ENCODE results near the gene ATP2A2. TPM values are rescaled to one million over a fixed set of nuclear protein-coding genes. Genes with fewer than 3 reads are reported as not detected.

Gene ATP2A2
- total and polyA plus RNA-seq, 2 of the 4 experiments (the other 2 are of a cell fraction): 166 to 225 TPM

DNA sequence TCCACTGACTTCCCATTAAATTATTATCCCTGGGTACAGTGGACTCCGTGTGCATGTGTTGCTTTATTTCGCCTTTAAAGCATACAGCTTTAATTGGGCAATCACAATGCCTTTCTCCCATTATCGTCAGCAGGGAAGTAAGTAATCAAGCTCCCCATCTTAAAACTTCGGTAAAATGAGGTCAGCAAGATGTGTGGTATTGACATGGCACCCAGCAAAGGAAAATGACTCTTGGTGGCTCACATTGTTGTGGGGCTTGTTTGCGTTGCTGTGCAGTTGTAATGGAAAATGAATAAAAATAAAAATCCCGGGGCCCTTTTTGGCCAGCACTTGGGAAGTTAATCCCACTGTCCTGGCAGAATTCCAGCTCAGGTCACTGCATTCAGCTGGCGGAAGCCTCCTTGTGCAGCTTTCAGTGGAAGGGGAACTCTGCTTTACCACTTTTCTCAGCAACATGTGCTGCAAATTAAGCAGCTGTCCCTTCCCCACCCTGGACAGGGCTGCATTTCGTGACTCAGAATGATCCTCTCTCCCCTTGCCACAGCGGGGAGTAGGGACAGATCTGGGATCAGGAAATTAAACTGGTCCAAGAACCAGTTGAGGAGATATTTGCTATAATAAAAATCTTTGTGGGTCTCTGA is 13.9 kb upstream of the ATP2A2 start:
- Histone ChIP-seq H3K4ac (ENCODE audit: low read depth, low read length) (peak overlapping the region; percentile 82), H3K27me3 (ENCODE audit: control insufficient read depth, insufficient read depth, low read length) (no peaks in the 10 kb centered on the region), H3K9me1 (ENCODE audit: insufficient read depth, low read length) (peaks cover 20% of the 10 kb centered on the region), H2BK15ac (ENCODE audit: low read depth, low read length) (peak overlapping the region; percentile 65; the same call in 1 of the 3 replicates), H3K9ac (ENCODE audit: low read depth, low read length) (no peak overlapping the region), H2AFZ (replicated peaks; ENCODE audit: low read length, poor library complexity) (peak overlapping the region; percentile 81), H3K23ac (ENCODE audit: low read depth, low read length) (no peak overlapping the region), H3K79me1 (ENCODE audit: low read depth in 1 of 2, low read length in 2 of 2) (peaks cover 0 to 25% of the 10 kb centered on the region in 2 experiments; a peak in 2 of 4 replicates), H4K20me1 (ENCODE audit: insufficient read depth, low read length) (no peaks in the 10 kb centered on the region; the same call in 1 of the 2 replicates), H3K9me3 (ENCODE audit: control insufficient read depth, insufficient read depth, low read length) (no peaks in the 10 kb centered on the region), H4K5ac (ENCODE audit: low read depth, low read length) (no peak overlapping the region), H3K36me3 (ENCODE audit: control insufficient read depth, insufficient read depth, low read length) (no peaks in the 10 kb centered on the region), H3K4me1 (ENCODE audit: control insufficient read depth, insufficient read depth, low read length) (peaks cover 36% of the 10 kb centered on the region), H2BK120ac (ENCODE audit: low read depth, low read length) (peak overlapping the region; percentile 83), H4K91ac (ENCODE audit: insufficient read depth, low read depth, low read length) (peak overlapping the region; percentile 49), H4K8ac (ENCODE audit: low read depth in 2 of 2, low read length in 2 of 2) (peak overlapping the region in 1 of 2 experiments; percentile 28; a peak in 1 of 4 replicates), H2AK9ac (replicated peaks; ENCODE audit: low read depth, low read length, poor library complexity) (no peak overlapping the region), H2AK5ac (ENCODE audit: low read depth, low read length) (peak overlapping the region; percentile 18; the same call in 1 of the 2 replicates), H3K27ac (ENCODE audit: insufficient read depth, low read length) (peak overlapping the region; percentile 38; the same call in 1 of the 2 replicates), H3K56ac (ENCODE audit: extremely low read depth, insufficient read depth, low read length) (peak overlapping the region; percentile 27; the same call in 1 of the 2 replicates), H2BK20ac (ENCODE audit: low read depth, low read length) (peak overlapping the region; percentile 79), H3K4me3 (ENCODE audit: insufficient read depth, low read depth, low read length) (no peak overlapping the region), H3K14ac (replicated peaks; ENCODE audit: low read depth, low read length) (peak overlapping the region; percentile 81), H2BK5ac (ENCODE audit: low read depth, low read length, poor library complexity, severe bottlenecking) (peak overlapping the region; percentile 0), H3K18ac (ENCODE audit: low read depth, low read length) (peak overlapping the region; percentile 39; the same call in 1 of the 2 replicates), H3K4me2 (ENCODE audit: low read depth, low read length) (peak overlapping the region; percentile 56)
- BruUV-seq (replicated peaks): no TSS peak
- intact Hi-C loops (cut with micrococcal nuclease) (no loop called here), in situ Hi-C loops (cut with MboI; ENCODE audit: low sequenced_read_pairs) (no loop called here), dilution Hi-C loops (cut with HindIII; ENCODE audit: low sequenced_read_pairs, unreplicated experiment) (no loop called here)
- ChIA-PET POLR2A (ENCODE audit: unreplicated experiment) (no interaction called here), CTCF (no interaction called here)
- peak; percentile 74 for DNase-seq
- no CpG with 5 or more reads among the region's 9 CpGs for WGBS, 2 experiments (ENCODE audit: extremely low coverage in 2 of 2, insufficient read length in 1 of 2)
- ATAC-seq (ENCODE audit: low read depth): peak; percentile 34
- TF ChIP-seq SMC3 (IDR thresholded peaks at IDR 0.05; ENCODE audit: low read depth, low read length) (no peak), NFE2L2 (IDR thresholded peaks at IDR 0.05; ENCODE audit: low read depth, low read length) (no peak), CEBPB (IDR thresholded peaks at IDR 0.05; ENCODE audit: low read depth, low read length) (peak; percentile 86)
